WTC11 (cell line): Measurements from ENCODE around the gene CD300E.

Experiments used
- ATF1 ChIP-seq: sonication (generic); formaldehyde crosslinking; IDR thresholded peaks from 2 replicates; pipeline ENCODE4 v1.8.1; 2023; ENCODE audit warnings: mild to moderate bottlenecking, moderate library complexity, missing genetic modification reagents
- FOXP1 ChIP-seq: sonication (generic); formaldehyde crosslinking; IDR thresholded peaks from 2 replicates; pipeline ENCODE4 v1.8.0; 2022; ENCODE audit warnings: missing genetic modification reagents, mild to moderate bottlenecking, moderate library complexity, borderline replicate concordance
- NR2C2 ChIP-seq: sonication (generic); formaldehyde crosslinking; IDR thresholded peaks from 2 replicates; pipeline ENCODE4 v1.8.0; 2022; ENCODE audit warnings: mild to moderate bottlenecking, missing genetic modification reagents
- ZNF263 ChIP-seq: sonication (generic); formaldehyde crosslinking; IDR thresholded peaks from 2 replicates; pipeline ENCODE4 v1.8.1; 2022; ENCODE audit warnings: low read depth, mild to moderate bottlenecking, moderate library complexity, missing genetic modification reagents
- ZNF317 ChIP-seq: sonication (generic); formaldehyde crosslinking; IDR thresholded peaks from 2 replicates; pipeline ENCODE4 v1.8.1; 2023; ENCODE audit warnings: low read depth, mild to moderate bottlenecking, moderate library complexity, missing genetic modification reagents, borderline replicate concordance
- TF ChIP-seq, protein P1 (sequence below): fragments of 200-600 bp; IDR thresholded peaks from 2 replicates; pipeline ENCODE4 v1.8.0; 2022; ENCODE audit warnings: antibody characterized with exemption
- TF ChIP-seq, protein P2 (sequence below): fragments of 250-450 bp; sonication (Bioruptor Pico); IDR thresholded peaks from 2 replicates; pipeline ENCODE4 v2.1.2; 2022; ENCODE audit warnings: mild to moderate bottlenecking, moderate library complexity

DNA sequence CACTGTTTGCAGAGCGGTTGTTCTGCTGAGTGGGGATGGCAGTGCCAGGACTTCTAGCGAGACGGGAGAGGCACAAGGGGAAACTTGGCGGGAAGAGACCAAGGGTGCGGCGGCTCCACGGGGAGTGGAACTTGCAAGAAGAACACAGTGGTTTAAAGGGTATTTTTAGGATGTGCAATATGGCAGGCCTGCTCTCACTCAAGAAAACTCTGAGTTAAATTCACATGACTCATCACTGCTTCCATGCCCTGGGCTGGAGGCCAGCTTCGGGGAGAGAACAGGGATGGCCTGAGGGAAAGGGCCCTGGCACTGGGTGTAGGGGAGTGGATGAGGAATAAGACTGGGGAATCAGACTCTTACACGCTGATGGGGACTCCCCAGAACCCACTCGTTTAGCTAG lies 18.2 kb downstream of the CD300E start:
- TF ChIP-seq, protein P1, sequence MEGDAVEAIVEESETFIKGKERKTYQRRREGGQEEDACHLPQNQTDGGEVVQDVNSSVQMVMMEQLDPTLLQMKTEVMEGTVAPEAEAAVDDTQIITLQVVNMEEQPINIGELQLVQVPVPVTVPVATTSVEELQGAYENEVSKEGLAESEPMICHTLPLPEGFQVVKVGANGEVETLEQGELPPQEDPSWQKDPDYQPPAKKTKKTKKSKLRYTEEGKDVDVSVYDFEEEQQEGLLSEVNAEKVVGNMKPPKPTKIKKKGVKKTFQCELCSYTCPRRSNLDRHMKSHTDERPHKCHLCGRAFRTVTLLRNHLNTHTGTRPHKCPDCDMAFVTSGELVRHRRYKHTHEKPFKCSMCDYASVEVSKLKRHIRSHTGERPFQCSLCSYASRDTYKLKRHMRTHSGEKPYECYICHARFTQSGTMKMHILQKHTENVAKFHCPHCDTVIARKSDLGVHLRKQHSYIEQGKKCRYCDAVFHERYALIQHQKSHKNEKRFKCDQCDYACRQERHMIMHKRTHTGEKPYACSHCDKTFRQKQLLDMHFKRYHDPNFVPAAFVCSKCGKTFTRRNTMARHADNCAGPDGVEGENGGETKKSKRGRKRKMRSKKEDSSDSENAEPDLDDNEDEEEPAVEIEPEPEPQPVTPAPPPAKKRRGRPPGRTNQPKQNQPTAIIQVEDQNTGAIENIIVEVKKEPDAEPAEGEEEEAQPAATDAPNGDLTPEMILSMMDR, result no peak
- TF ChIP-seq FOXP1 (no peak), ZNF317 (CRISPR knock-in tag) (no peak), ZNF263 (CRISPR knock-in tag) (no peak), NR2C2 (CRISPR knock-in tag) (no peak), ATF1 (CRISPR knock-in tag) (no peak)
- TF ChIP-seq, protein P2, sequence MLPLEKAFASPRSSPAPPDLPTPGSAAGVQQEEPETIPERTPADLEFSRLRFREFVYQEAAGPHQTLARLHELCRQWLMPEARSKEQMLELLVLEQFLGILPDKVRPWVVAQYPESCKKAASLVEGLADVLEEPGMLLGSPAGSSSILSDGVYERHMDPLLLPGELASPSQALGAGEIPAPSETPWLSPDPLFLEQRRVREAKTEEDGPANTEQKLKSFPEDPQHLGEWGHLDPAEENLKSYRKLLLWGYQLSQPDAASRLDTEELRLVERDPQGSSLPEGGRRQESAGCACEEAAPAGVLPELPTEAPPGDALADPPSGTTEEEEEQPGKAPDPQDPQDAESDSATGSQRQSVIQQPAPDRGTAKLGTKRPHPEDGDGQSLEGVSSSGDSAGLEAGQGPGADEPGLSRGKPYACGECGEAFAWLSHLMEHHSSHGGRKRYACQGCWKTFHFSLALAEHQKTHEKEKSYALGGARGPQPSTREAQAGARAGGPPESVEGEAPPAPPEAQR, result no peak
